HG02885 (cell line): Measurements from ENCODE around the gene CKB.

ENCODE experiments used
- ATAC-seq: cut with Tn5 transposase; IDR thresholded peaks from one replicate; pipeline ENCODE4 v1.9.1; 2021; ENCODE audit warnings: mild to moderate bottlenecking; ENCODE audit not compliant: unreplicated experiment, poor library complexity

Gene CKB

DNA sequence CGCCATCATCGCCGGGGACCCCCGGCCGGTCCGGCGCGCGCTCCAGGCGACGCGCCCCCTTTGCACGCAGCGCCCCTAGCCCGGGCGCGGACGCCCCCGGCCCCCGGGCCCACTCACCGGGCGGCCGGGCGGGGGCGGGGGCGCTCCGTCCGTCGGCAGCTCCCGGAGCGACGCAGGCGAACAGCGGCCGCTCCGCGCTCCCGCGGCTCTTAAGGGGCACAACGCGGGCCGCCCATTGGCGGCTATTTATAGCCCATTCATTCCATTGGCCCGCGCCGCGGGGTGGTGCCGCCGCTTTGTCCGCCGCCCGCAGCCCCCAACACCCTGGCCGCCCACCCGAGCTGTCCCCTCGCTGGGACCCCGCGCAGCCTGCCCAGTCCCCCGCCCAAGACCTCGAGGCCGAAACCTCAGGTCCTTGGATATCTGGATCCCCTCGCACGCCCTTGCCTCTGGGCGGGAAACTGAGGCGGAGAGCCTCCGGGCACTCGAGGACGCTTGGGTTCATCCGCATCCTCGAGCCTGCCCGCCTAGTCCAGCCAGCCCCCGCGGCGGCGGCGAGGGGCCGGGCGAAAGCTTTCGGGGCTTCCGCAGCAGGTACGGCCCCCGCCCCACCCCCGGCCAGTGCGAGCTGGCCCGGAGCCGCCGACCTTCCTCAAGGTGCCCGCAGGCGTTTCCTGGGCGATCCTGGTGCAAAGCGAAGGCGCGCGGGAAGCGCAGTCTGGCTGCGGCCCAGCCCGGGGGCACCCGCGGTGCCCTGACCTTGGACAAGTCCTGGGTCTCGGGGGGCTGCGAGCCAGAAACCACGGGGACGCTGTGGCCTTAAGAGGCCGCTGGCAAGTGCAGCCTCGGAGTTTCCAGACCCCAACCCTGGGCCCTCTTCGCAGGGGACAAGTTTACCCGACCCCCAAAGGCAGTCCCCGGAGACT, at the start of gene CKB:
TSS of gene CKB (minus strand) at position 182 of the 926 bp plus-strand sequence. CDS start 337 bp downstream, outside the sequence.
- no peak for ATAC-seq

DNA sequence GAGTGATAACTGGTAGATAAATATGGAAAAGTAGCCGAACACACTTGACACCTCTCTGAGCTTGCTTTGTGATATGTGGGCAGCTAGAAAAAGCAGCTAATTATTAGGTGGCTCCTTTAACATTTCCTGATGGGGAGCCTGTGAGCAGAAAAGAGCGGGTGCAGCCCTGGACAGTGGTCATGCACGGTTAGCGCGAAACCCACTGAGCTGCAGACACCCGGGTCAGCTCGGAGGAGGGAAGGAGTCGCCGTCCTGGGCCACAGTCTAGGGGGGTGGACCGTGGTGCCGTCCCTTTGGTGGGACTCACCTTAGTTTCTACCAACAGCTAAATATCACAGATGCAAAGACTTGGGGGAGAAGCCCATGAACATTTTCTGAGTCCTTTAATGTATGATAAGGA, 46.8 kb upstream of the CKB start:
- no peak for ATAC-seq

DNA sequence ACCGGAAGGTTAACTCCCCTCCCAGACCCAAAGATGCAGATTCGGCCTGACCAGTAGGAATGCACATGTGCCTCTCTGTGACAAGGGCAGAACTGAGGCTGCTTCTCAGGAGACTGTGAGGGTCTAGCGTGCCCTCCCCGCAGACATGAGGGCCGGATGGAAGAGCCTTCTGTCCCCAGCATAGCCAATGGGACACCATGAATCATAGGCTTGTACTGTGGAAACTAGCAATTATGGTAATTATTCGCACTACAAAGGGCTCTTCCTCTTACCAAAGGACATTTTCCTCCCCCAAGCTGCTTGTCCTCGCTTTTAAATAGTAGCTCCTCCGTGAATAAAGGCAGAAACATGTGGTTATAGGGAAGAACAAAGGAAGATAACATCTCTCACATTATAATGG, 46.3 kb upstream of the CKB start:
- no peak for ATAC-seq

DNA sequence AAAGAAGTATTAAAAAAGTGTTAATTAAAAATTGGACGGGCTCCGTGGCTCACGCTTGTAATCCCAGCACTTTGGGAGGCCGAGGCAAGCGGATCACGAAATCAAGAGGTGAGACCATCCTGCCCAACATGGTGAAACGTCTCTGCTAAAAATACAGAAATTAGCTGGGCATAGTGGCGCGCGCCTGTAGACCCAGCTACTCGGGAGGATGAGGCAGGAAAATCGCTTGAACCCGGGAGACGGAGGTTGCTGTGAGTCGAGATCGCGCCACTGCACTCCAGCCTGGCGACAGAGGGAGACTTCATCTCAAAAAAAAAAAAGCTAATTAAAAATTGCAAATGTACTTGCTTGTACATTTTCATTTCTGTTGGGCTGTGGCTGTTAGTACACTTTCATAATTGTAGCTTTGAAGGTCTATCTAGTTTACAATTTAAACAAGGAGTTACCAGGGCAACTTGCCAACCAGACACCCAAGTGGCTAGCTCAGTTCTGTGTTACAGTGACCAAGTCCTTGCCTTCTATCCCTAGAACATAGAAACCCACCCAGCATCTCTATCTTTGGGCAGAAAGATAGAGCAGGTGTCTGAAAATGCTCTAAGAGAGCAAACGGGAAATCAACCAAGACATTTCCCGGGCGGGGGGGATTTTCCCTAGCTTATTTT, 41.3 kb upstream of the CKB start:
- ATAC-seq = no peak

DNA sequence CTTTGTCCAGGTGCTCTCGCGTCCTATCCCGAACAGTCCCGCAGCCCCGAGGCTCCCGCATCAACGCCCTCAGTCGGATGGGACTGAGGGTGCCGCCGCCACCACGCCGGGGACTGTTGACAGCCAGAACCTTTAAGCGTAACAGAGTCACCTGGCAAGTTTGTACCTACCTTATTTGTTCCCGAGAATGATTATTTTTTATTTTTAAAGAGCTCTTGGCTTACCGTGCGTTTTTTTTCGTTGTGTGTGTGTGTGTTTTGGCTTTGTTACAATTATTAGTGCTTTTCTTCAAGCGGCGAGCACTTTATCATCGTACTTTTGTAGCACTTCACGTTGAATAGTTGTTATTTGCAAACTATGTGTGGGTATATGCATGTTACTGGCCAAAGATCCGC, 40.6 kb upstream of the CKB start:
- ATAC-seq = no peak

DNA sequence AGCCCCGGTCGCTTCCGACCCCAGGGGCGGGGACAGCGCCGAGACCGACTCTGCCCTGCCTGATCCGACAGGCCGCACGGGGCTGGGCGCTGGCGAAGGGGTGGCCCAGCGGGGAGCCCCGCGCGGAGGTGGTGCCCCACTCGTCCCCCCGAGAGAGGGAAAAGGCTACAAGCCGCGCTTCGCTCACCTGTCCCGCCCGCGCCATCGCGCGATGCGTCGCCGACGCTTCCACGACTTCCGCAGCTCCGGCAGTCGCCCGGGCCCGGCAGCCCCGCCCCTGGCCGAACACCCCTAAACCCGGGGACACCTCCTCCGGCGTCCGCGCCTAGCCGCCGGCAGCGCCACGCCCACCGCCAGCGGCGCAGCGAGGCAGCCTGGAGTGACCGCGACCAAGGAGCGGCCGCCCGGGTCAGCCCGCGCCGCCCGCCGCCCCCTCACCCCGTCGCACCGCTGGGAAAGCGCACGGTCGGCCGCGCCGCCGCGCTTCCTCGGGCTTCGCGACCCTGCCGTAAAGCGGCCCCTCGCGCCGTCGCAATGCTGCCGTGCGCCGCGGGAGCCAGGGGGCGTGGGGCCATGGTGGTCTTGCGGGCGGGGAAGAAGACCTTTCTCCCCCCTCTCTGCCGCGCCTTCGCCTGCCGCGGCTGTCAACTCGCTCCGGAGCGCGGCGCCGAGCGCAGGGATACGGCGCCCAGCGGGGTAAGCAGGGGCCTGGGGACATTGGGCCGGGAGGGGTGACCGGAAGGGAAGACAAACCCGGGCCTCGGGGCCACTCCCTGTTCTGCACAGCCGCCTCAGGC, 40.0 kb upstream of the CKB start, which contains the start of the genes BAG5 and COA8:
TSS of gene BAG5 (minus strand) at position 229 of the 797 bp plus-strand sequence. CDS start 1,493 bp downstream, outside the sequence.
TSS of gene COA8 (plus strand) at position 532 of the 797 bp plus-strand sequence. CDS start at position 574, 42 bp downstream.
- ATAC-seq = peak; percentile 78

DNA sequence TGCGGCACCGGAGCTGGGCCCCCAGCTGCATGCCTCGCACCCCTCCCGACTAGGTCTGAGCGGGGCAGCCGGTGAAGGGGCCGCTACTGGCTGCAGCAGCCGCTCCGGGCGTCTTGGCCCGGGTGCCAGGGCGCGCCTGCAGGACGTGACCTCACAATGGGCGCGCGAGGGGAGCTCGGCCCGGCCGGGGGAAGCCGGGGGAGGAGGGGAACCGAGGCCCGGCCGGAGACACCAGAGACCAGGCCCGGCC, 39.5 kb upstream of the CKB start:
- ATAC-seq = no peak

DNA sequence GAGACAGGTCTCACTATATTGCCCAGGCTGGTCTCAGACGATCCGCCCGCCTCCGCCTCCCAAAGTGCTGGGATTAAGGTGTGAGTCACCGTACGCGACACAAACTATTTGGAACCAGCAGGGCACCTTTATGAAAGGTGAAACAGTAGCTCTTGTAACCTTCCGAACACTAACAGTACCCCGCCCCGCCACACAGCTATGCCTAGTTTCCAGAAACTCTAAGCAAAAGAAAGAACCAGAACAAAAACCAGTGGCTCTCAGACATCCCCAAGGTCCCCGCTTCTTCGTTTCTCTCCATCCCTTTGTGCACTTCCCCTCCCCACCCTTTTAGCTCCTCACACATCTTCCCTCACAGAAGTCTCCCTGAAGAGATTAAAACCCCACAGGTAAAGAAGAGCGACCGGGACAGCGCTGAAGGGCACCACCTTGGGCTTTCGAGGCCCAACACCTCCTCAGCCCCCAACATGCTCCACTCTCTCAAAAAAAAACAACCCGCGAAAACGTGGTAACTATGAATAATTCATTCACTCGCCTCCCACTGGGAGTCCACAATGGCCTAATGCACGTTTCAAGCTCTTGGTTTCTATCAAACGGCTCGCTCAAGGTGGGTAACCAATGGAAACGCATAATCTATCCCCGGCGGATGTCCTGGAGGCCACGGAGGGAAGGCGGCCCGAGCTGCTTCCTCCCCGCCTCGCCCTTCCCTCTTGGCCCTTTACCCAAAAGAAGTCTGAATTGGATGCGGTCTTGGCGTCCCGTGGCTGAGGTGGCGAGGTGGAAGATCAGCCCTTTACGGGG, 39.0 kb upstream of the CKB start:
- peak; percentile 10 for ATAC-seq

DNA sequence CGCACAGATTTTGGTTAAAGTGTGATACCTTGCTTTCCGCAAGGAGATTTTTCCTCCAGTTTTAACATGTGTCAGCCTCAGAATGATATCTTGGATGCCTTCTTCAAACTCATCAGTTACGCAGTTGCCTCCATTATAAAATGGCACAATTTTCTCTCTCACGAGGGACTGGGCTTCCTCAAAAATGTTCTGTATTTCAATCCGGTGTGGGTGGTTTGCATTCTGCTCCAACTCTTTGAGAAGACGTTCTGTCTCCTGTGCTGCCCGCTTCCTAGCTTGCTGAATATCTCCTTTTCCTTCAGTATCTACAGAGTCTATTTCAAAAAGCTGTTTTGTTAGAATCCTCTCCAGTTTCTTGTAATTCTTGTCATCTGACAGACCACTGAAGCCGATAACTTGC, 38.1 kb upstream of the CKB start:
- ATAC-seq = no peak

DNA sequence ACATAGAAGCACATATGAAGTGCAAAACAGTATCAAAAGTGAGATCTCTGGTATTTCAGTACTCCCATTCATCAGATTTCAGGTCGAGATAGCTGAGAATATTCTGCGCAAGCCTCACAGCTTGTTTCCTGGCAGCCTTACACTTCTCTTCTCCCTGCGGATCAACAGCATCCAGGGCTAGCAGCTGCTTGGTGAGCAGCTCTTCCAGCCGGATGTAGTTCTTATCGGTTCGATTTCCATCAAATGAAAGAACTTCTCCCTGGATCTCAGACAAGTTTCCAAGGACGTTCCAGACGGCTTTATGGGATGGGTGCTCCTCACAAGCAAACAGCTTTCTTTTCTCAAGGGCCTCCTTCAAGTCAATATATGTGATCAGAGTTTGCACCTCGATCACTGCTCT, 37.1 kb upstream of the CKB start:
- no peak for ATAC-seq

DNA sequence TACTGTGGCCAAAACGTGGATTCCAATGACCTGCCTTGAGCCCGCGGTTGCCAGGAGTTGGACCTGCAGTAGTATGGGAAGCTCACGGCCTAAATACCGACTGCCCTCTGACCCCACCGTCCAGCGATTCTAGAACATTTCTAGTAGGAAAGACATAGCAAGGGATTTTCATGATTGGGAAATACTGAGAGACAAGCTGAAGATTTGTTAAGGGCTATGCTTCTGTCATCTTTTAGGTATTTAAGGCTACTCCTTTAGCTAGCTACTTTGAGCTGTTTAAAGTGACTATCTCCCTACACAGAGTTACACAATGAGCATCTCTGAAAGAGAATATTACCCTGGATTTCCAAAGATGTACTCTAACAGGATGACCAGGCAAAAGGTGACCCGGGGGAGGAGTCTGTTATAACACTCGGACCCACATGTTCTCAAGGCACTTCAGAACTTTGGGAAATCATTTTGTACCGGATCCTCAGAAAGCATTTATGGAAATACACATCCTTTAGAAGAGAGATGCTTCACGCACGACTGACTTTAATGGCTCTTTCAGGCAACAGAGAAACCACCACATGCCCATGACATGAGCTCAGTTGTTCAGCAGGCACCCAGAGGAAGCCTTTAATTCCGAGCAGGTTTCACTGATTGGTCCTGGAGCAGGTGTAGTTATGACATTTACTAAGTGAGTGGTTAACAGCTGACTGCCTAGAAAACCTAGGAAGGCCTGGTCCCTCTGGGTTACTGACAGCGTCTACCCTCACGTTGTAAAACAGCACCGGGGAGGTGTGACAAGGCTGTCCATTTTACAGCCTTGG, 35.6 kb upstream of the CKB start:
- ATAC-seq = no peak

DNA sequence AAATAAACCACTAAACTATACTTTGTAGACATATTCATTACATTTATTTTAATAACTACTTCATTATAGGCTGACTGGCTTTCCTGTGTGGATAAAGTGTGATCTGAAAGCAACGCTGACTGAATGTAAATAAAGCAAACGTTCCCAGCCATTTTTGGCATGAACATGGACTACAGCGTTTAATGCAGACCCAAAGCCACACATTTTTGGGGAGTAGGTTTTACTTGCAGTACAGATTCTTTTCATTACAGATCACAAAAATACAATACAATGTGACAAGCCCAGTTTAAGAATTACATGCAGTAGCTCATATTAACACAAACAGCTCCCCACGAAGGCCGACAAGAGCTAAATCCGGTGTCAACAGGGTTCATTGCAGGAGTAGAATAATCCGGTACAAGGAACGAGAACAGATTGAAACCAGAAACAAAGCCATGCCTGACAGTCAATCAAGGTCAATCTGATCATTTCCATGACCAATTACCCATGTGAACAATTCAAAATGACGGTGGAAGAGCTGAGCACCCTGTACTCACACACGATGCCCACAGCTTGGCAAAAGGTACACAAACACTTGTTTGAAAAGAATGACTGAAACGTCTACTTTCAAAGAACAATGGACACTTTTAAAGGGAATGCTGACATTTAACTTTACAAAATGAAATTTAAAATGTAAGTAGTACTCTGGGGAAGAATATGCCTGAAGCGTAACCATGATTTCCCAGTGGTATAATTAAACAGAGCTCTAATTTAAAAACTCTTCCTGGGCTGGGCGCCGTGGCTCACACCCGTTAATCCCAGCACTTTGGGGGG, 34.5 kb upstream of the CKB start:
- ATAC-seq = no peak

DNA sequence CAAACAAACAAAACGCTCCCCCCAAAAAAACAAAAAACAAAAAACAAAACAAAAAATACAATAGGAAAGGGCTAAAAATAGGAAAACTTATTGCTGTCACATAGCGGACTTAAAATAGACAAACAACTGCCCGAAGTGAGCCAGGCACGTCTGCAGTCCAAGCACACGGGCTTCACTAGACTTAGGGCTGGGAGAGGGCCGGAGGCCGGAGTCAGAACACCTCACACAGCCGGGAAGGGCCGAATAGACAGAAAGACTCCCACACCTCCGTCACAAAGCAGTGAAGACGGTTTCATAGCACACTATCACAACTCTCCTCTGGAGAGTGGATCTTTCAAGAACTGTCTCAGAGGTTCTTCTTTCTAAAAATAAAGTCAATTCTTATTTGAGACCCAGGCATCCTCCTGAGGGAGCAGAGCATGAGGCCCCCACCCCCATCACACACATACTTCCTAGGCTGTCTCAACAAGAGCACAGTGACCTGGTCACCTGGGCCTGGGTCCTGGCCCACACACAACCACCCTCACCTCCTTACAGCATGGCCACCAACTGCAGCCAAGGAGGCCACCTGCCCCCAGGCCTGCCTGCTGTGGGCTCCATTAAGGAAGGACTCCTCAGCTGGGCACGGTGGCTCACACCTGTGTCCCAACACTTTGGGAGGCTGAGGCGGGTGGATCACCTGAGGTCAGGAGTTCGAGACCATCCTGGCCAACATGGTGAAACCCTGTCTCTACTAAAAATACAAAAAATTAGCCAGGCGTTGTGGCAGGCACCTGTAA, 33.1 kb upstream of the CKB start:
- ATAC-seq = no peak

DNA sequence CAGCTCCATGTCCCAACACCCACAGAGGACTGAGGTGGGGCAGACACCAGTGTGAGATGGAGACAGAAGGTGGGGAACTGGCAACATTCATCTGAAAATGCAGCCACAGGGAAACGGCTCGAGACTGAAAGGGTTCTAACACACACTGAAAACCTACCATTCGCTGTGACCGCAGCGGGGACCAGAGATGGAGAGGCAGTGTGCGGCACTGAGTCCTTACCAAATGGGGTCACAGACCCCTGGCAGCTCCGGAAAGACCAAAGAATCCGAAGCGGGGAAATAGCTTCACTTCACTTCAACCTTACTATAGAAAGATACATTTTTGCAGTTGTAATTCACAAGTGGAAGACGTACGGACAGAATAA, 30.2 kb upstream of the CKB start:
- no peak for ATAC-seq

DNA sequence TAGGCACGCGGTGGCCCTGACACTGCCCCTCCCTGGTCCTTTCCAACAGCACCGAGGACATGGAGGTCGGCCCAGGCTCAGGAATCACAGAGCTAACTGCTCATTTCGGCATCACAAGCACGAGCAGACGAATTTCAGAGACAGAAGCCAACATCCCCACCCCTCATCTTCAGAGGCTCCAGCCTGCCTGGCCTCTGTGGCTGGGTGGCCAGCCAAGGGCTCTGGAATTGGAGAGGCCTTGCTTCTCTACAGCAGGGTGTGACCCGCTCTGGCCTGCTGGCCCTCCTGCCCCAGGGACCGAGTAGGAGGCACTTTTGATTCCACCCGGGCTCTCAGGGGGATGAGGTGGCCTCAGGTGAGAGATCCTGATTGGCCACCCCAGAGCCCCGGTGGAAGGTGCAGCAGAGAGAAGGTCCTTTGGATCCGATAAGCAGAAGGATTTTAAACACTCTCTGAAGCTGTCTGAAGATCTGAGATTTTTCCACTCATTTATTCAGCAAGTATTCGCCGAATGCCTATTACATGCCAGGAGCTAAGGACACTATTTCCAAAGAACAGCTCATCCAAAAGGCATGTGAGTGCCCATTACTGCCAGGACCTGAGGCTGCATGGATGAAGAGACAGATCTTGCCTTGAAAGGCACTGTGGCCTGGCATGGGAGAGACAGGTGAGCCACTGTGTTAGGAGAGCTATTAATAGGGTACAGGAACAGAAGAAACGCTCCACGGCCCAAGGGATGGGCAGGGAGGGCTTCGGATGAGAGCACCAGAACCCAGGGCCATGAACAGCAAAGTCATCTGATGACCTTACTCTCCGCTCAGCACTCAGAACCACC, 29.6 kb upstream of the CKB start:
- no peak for ATAC-seq

DNA sequence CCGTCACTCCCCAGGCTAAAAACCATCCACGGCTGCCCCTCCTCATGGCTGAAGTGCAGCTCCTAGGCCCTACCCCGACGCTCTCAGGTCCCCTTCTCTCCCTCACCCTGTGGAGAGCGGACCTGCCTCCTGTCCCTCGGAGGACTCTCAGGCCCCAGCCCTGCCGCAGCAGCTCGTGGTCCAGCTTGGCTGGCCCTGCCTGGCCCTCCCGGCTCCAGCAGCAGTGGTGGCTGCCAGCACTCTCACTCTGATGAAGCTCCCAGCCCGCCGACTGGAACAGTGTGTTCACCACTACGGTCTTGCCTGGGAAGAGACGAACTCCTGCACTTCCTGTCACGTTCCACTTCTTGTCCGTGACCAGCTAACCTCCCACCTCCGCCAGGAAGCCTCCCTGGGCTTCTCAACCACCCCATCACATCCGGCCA, 28.7 kb upstream of the CKB start:
- ATAC-seq = no peak
